ENCODE measurements around the gene ERAL1. TPM values are rescaled to one million over a fixed set of nuclear protein-coding genes. Genes with fewer than 3 reads are reported as not detected.

ERAL1 gene
- total RNA-seq, 2 donors from 2014 or later: 48.6 to 68.1 TPM

Other genes with a start within 250 kb of the ERAL1 start
- gene RSKR, start 240.8 kb upstream of the ERAL1 start, total RNA-seq: 10 to 100 TPM; 25.1 to 33.4 TPM
- 100 to 1,000 TPM; 109 TPM for gene BLTP2, start 209.9 kb upstream of the ERAL1 start, total RNA-seq
- 10 to 100 TPM; 43.9 to 48.2 TPM for gene SDF2, start 193.1 kb upstream of the ERAL1 start, total RNA-seq
- 10 to 100 TPM; 85.1 to 97.8 TPM for gene SUPT6H, start 192.8 kb upstream of the ERAL1 start, total RNA-seq
- gene PROCA1, start 143.1 kb upstream of the ERAL1 start, total RNA-seq: 1 to 10 TPM; 8.0 to 9.6 TPM
- gene RAB34, start 137.1 kb upstream of the ERAL1 start, total RNA-seq: 10 to 100 TPM; 10.4 to 17.3 TPM
- gene RPL23A, start 135.0 kb upstream of the ERAL1 start, total RNA-seq: 1,000 to 10,000 TPM; 2,006 to 2,174 TPM
- 1 to 10 TPM; 5.2 to 9.0 TPM for gene TLCD1, start 128.8 kb upstream of the ERAL1 start, total RNA-seq
- gene NEK8, start 126.2 kb upstream of the ERAL1 start, total RNA-seq: 10 to 100 TPM in 1 of 2 donors, 1 to 10 TPM in 1; 6.9 to 10.9 TPM
- 100 to 1,000 TPM; 108 to 145 TPM for gene TRAF4, start 111.0 kb upstream of the ERAL1 start, total RNA-seq
- gene FAM222B, start 12.2 kb upstream of the ERAL1 start, total RNA-seq: 10 to 100 TPM; 20.9 to 26.5 TPM
- gene FLOT2, start 42.7 kb downstream of the ERAL1 start, total RNA-seq: 100 to 1,000 TPM; 138 to 141 TPM
- 10 to 100 TPM; 21.3 to 25.3 TPM for gene DHRS13, start 48.1 kb downstream of the ERAL1 start, total RNA-seq
- 10 to 100 TPM; 67.7 to 81.6 TPM for gene PHF12, start 96.5 kb downstream of the ERAL1 start, total RNA-seq
- gene SEZ6, start 151.0 kb downstream of the ERAL1 start, total RNA-seq: not detected
- 10 to 100 TPM in 1 of 2 donors, 1 to 10 TPM in 1; 9.4 to 13.7 TPM for gene PIPOX, start 188.1 kb downstream of the ERAL1 start, total RNA-seq